HepG2 (cell line): ENCODE data around the gene BSG. TPM values are rescaled to one million over a fixed set of nuclear protein-coding genes. Genes with fewer than 3 reads are reported as not detected.
A peak's percentile ranks its signal among the peaks of the same experiment; 100 is the strongest.

Source experiments
- CEBPG ChIP-seq: IDR thresholded peaks from 2 replicates; pipeline ENCODE4 v1.6.1; 2016
- CHD4 ChIP-seq: fragments of 200-600 bp; sonication (generic); IDR thresholded peaks from 2 replicates; pipeline ENCODE4 v1.7.0; 2017; ENCODE audit warnings: mild to moderate bottlenecking, low read length, borderline replicate concordance
- DDIT3 ChIP-seq: sonication (generic); formaldehyde crosslinking; IDR thresholded peaks from 2 replicates; pipeline ENCODE4 v1.4.0; 2020; ENCODE audit warnings: mild to moderate bottlenecking, missing genetic modification reagents
- DMAP1 ChIP-seq: IDR thresholded peaks from 2 replicates; pipeline ENCODE4 v1.6.1; 2016
- EED ChIP-seq: sonication (generic); formaldehyde crosslinking; IDR thresholded peaks from 2 replicates; pipeline ENCODE4 v1.5.0; 2020; ENCODE audit warnings: mild to moderate bottlenecking, missing genetic modification reagents
- ELK4 ChIP-seq: sonication (generic); formaldehyde crosslinking; IDR thresholded peaks from 2 replicates; pipeline ENCODE4 v1.9.0; 2021; ENCODE audit warnings: missing genetic modification reagents, borderline replicate concordance
- HES4 ChIP-seq: sonication (generic); formaldehyde crosslinking; IDR thresholded peaks from 2 replicates; pipeline ENCODE4 v1.9.0; 2021; ENCODE audit warnings: mild to moderate bottlenecking, missing genetic modification reagents, borderline replicate concordance
- HNF4A ChIP-seq: sonication (generic); formaldehyde crosslinking; IDR thresholded peaks from 2 replicates; pipeline ENCODE4 v1.4.0; 2020; ENCODE audit warnings: missing genetic modification reagents
- JDP2 ChIP-seq: sonication (generic); formaldehyde crosslinking; IDR thresholded peaks from 2 replicates; pipeline ENCODE4 v1.8.1; 2022; ENCODE audit warnings: missing genetic modification reagents, borderline replicate concordance
- KDM4B ChIP-seq: sonication (generic); formaldehyde crosslinking; IDR thresholded peaks from 2 replicates; pipeline ENCODE4 v1.4.0; 2020; ENCODE audit warnings: missing genetic modification reagents
- MATR3 ChIP-seq: sonication (generic); formaldehyde crosslinking; IDR thresholded peaks from 2 replicates; pipeline ENCODE4 v1.4.0; 2020; ENCODE audit warnings: missing genetic modification reagents
- MTA3 ChIP-seq: sonication (generic); formaldehyde crosslinking; IDR thresholded peaks from 2 replicates; pipeline ENCODE4 v1.4.0; 2020; ENCODE audit warnings: missing genetic modification reagents
- NFIC ChIP-seq: IDR thresholded peaks from 2 replicates; pipeline ENCODE4 v1.6.1; 2012; ENCODE audit warnings: mild to moderate bottlenecking, low read length, inconsistent platforms
- RAD51 ChIP-seq: fragments of 450-650 bp; IDR thresholded peaks from 2 replicates; pipeline ENCODE4 v1.6.1; 2016; ENCODE audit warnings: borderline replicate concordance
- SP1 ChIP-seq, 2 experiments: fragments of 450-650 bp in 1 of 2; sonication (generic) in 1 of 2; formaldehyde crosslinking in 1 of 2; IDR thresholded peaks; 2 replicates each; pipeline versions ENCODE4 v1.4.0 to v1.6.1; 2016 to 2020; ENCODE audit warnings: missing genetic modification reagents in 1 of 2
- SYNCRIP ChIP-seq: fragments of 200-400 bp; formaldehyde crosslinking; IDR thresholded peaks from 2 replicates; pipeline ENCODE4 v1.6.1; 2018; ENCODE audit warnings: mild to moderate bottlenecking, low read depth, low read length; ENCODE audit not compliant: insufficient read depth
- TIGD3 ChIP-seq: sonication (generic); formaldehyde crosslinking; IDR thresholded peaks from 2 replicates; pipeline ENCODE4 v1.5.1; 2020; ENCODE audit warnings: mild to moderate bottlenecking, missing genetic modification reagents, borderline replicate concordance
- TOE1 ChIP-seq: sonication (generic); formaldehyde crosslinking; IDR thresholded peaks from 2 replicates; pipeline ENCODE4 v1.4.0; 2020; ENCODE audit warnings: mild to moderate bottlenecking, missing genetic modification reagents
- ZFP36 ChIP-seq: fragments of 150-350 bp; IDR thresholded peaks from 2 replicates; pipeline ENCODE4 v1.6.1; 2018; ENCODE audit warnings: borderline replicate concordance, low read length, low read depth; ENCODE audit not compliant: partially characterized antibody
- ZNF335 ChIP-seq: sonication (generic); formaldehyde crosslinking; IDR thresholded peaks from 2 replicates; pipeline ENCODE4 v1.4.0; 2020; ENCODE audit warnings: missing genetic modification reagents
- ZNF367 ChIP-seq: sonication (generic); formaldehyde crosslinking; IDR thresholded peaks from 2 replicates; pipeline ENCODE4 v1.4.0; 2020; ENCODE audit warnings: missing genetic modification reagents, borderline replicate concordance
- ZNF44 ChIP-seq: sonication (generic); formaldehyde crosslinking; IDR thresholded peaks from 2 replicates; pipeline ENCODE4 v1.5.1; 2020; ENCODE audit warnings: mild to moderate bottlenecking, missing genetic modification reagents
- polyA plus RNA-seq, 8 experiments: library from polyadenylated mRNA; depleted of rRNA in 3 of 8; stranded (reverse) in 7 of 8; unstranded in 1 of 8; fragments of >200 nt; fragmentation: Illumina TruSeq in 4 of 8; extraction: Trizol in 4 of 8; gene quantifications; 2 replicates each; pipeline versions ENCODE4 v1.2.1 to v1.2.3, GENCODE V29; 2011 to 2016; ENCODE audit warnings: low read depth in 4 of 8, missing spikeins in 1 of 8, mixed read lengths in 1 of 8; ENCODE audit not compliant: insufficient read depth in 1 of 8
- total RNA-seq, 5 experiments: library from RNA; depleted of rRNA; stranded (reverse); fragments of >200 nt; fragmentation: Illumina TruSeq; extraction: Trizol; gene quantifications; 2 replicates each; pipeline ENCODE4 v1.2.3, GENCODE V29; 2016; ENCODE audit warnings: low read depth in 1 of 5
- TF ChIP-seq, protein P1 (sequence below): sonication (generic); formaldehyde crosslinking; IDR thresholded peaks from 2 replicates; pipeline ENCODE4 v1.5.0; 2020; ENCODE audit warnings: missing genetic modification reagents
- TF ChIP-seq, protein P2 (sequence below): sonication (generic); formaldehyde crosslinking; IDR thresholded peaks from 2 replicates; pipeline ENCODE4 v1.8.1; 2023; ENCODE audit warnings: mild to moderate bottlenecking, inconsistent platforms, moderate library complexity, missing genetic modification reagents, borderline replicate concordance
- TF ChIP-seq, protein P3 (sequence below): sonication (generic); formaldehyde crosslinking; IDR thresholded peaks from 2 replicates; pipeline ENCODE4 v1.5.0; 2020; ENCODE audit warnings: mild to moderate bottlenecking, missing genetic modification reagents

Gene BSG
- total and polyA plus RNA-seq, 2 of the 13 experiments (the other 11 are each of a cell fraction or from before 2014, with no cell fraction given), result 309 to 754 TPM

DNA sequence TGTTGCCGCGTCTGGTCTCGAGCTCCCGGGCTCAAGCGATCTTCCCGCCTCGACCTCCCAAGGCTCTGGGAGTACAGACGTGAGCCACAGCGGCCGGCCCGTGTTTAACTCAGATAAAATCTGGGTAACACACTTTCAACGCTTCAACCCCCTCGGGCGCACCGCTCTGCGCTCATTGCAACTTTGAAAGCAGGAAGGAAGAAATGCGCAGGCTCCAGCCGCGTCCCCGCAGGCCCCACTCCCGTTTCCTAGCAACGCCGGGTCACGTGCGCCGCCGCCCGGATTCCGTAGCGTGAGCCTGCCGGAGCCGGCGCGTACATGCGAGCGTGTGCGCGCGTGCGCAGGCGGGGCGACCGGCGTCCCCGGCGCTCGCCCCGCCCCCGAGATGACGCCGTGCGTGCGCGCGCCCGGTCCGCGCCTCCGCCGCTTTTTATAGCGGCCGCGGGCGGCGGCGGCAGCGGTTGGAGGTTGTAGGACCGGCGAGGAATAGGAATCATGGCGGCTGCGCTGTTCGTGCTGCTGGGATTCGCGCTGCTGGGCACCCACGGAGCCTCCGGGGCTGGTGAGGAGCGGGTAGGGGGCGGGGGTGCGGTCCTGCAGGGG lies at the start of gene BSG (continued):
- TF ChIP-seq EED (CRISPR knock-in tag) (peak; percentile 34; the same call in 1 of the 2 replicates), SP1 (IDR thresholded peaks at IDR 0.05) (no peak), SP1 (CRISPR knock-in tag; IDR thresholded peaks at IDR 0.05) (peak; percentile 69; the same call in 1 of the 2 replicates), HES4 (CRISPR knock-in tag) (no peak), JDP2 (CRISPR knock-in tag) (no peak; the same call in 1 of the 2 replicates), NFIC (no peak), SYNCRIP (no peak), ZNF44 (CRISPR knock-in tag) (no peak), ELK4 (CRISPR knock-in tag) (no peak), ZFP36 (no peak), ZNF335 (CRISPR knock-in tag) (no peak), DDIT3 (CRISPR knock-in tag) (no peak), CHD4 (no peak), DMAP1 (CRISPR knock-in tag) (peak; percentile 47; the same call in 1 of the 2 replicates), RAD51 (peak; percentile 65; the same call in 1 of the 2 replicates), ZNF367 (CRISPR knock-in tag) (no peak; the same call in 1 of the 2 replicates), TOE1 (no peak), TIGD3 (CRISPR knock-in tag) (no peak), CEBPG (CRISPR knock-in tag) (no peak), MATR3 (no peak), HNF4A (CRISPR knock-in tag) (no peak), MTA3 (no peak), KDM4B (CRISPR knock-in tag) (no peak)
- TF ChIP-seq, protein P1, sequence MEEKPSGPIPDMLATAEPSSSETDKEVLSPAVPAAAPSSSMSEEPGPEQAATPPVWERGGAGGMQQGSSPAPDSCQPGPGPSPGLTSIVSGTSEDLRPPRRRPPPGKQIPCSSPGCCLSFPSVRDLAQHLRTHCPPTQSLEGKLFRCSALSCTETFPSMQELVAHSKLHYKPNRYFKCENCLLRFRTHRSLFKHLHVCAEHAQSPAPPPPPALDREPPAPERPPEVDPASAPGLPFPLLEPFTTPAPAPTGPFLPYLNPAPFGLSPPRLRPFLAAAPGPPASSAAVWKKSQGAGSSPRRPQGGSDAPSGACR (CRISPR knock-in tag), result peak; percentile 75; the same call in 1 of the 2 replicates
- TF ChIP-seq, protein P2, sequence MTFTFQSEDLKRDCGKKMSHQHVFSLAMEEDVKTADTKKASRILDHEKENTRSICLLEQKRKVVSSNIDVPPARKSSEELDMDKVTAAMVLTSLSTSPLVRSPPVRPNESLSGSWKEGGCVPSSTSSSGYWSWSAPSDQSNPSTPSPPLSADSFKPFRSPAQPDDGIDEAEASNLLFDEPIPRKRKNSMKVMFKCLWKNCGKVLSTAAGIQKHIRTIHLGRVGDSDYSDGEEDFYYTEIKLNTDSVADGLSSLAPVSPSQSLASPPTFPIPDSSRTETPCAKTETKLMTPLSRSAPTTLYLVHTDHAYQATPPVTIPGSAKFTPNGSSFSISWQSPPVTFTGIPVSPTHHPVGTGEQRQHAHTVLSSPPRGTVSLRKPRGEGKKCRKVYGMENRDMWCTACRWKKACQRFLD (CRISPR knock-in tag), result no peak
- TF ChIP-seq, protein P3, sequence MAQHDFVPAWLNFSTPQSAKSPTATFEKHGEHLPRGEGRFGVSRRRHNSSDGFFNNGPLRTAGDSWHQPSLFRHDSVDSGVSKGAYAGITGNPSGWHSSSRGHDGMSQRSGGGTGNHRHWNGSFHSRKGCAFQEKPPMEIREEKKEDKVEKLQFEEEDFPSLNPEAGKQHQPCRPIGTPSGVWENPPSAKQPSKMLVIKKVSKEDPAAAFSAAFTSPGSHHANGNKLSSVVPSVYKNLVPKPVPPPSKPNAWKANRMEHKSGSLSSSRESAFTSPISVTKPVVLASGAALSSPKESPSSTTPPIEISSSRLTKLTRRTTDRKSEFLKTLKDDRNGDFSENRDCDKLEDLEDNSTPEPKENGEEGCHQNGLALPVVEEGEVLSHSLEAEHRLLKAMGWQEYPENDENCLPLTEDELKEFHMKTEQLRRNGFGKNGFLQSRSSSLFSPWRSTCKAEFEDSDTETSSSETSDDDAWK (CRISPR knock-in tag), result no peak
